ENCODE results near the gene CACUL1. TPM values are rescaled to one million over a fixed set of nuclear protein-coding genes. Genes with fewer than 3 reads are reported as not detected.

CACUL1 gene
- total RNA-seq, 1 experiment from 2014 or later: 67.5 TPM

DNA sequence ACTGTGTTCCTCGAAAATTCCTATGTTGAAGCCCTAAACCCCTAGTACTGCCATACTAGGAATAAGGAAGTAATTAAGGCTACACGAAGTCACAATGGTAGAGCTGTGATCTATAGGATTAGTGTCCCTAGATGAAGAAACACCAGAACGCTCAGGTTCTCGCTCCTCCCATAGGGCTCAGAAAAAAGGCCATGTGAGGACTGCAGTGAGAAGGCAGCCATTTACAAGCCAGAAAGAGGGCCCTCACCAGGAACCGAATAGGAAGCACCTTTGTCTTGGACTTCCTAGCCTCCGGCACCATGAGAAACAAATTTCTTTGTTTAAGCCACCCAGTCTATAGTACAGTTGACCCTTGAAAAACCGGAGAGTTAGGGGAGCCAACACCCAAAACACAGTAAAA, 46.2 kb downstream of the CACUL1 start:
- POLR2A ChIA-PET: no interaction called here
- no peak overlapping the region for H3K9ac ChIP-seq (ENCODE audit: low read length)
- CTCF ChIA-PET: interaction anchor here (1.0 kb wide), 1 partner anchor 13 kb away, joined by 4 read pairs; no protein-coding TSS in a partner anchor
- H3K79me2 ChIP-seq (ENCODE audit: insufficient read depth, low read length): peaks cover 27% of the 10 kb centered on the region
- no peaks in the 10 kb centered on the region for H3K9me3 ChIP-seq (ENCODE audit: control insufficient read depth in 1 of 2, insufficient read depth in 1 of 2, low read depth in 1 of 2, low read length in 2 of 2)
- no TSS peak for BruUV-seq (replicated peaks)
- peaks cover 0 to 3% of the 10 kb centered on the region in 2 experiments; a peak in 1 of 4 replicates for H3K36me3 ChIP-seq (ENCODE audit: control insufficient read depth in 1 of 2, insufficient read depth in 2 of 2, low read length in 2 of 2)
- H3K4me1 ChIP-seq (ENCODE audit: control insufficient read depth in 1 of 2, insufficient read depth in 2 of 2, low read length in 2 of 2): no peaks in the 10 kb centered on the region
- RAD21 ChIA-PET (ENCODE audit: low non-redundant PET in 1 of 2, low total read pairs in 2 of 2, uncharacterized antibody in 2 of 2, unreplicated experiment in 2 of 2): no interaction called here
- H3K4me2 ChIP-seq (ENCODE audit: low read length): no peak overlapping the region
- no peaks in the 10 kb centered on the region for H3K9me2 ChIP-seq (ENCODE audit: insufficient read depth)
- DNase-seq (ENCODE audit: low read depth, low spot score) (no peak), ATAC-seq (no peak)
- H3K27ac ChIP-seq (ENCODE audit: low read depth, low read length): no peak overlapping the region
- TF ChIP-seq YY1 (IDR thresholded peaks at IDR 0.05; ENCODE audit: extremely low read depth, insufficient replicate concordance, low read depth, low read length) (no peak), ZNF274 (IDR thresholded peaks at IDR 0.05; ENCODE audit: low read depth, low read length) (no peak), ZFX (IDR thresholded peaks at IDR 0.05) (no peak), ELF1 (IDR thresholded peaks at IDR 0.05; ENCODE audit: borderline replicate concordance, low read depth) (no peak), JUND (IDR thresholded peaks at IDR 0.05) (no peak), SP1 (IDR thresholded peaks at IDR 0.05; ENCODE audit: low read depth) (no peak), ATF3 (IDR thresholded peaks at IDR 0.05) (no peak), FOSL1 (IDR thresholded peaks at IDR 0.05; ENCODE audit: low read depth) (no peak), EGR1 (IDR thresholded peaks at IDR 0.05; ENCODE audit: low read depth) (no peak), CBX3 (IDR thresholded peaks at IDR 0.05; ENCODE audit: low read depth) (no peak), EZH2 (IDR thresholded peaks at IDR 0.05) (no peak), EZH2phosphoT487 (IDR thresholded peaks at IDR 0.05; ENCODE audit: borderline replicate concordance) (no peak), POLR2AphosphoS5 (IDR thresholded peaks at IDR 0.05; ENCODE audit: low read depth, low read length) (no peak), REST (IDR thresholded peaks at IDR 0.05; ENCODE audit: low read depth) (no peak), TCF7L2 (IDR thresholded peaks at IDR 0.05; ENCODE audit: borderline replicate concordance, extremely low read depth, insufficient read depth, insufficient read length) (no peak), CTCF (IDR thresholded peaks at IDR 0.05 in 2 of 3, conservative IDR thresholded peaks at IDR 0.05 in 1 of 3; ENCODE audit: borderline replicate concordance in 1 of 3, insufficient read depth in 1 of 3, low read depth in 2 of 3, low read length in 2 of 3) (no peak), SRF (IDR thresholded peaks at IDR 0.05; ENCODE audit: low read depth) (no peak), POLR2A (IDR thresholded peaks at IDR 0.05; ENCODE audit: borderline replicate concordance, extremely low read depth, insufficient read depth, insufficient read length) (no peak)
- TF ChIP-seq, protein P1, sequence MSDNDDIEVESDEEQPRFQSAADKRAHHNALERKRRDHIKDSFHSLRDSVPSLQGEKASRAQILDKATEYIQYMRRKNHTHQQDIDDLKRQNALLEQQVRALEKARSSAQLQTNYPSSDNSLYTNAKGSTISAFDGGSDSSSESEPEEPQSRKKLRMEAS (IDR thresholded peaks at IDR 0.05): no peak
- H2AFZ ChIP-seq (ENCODE audit: low read depth, low read length, poor library complexity, severe bottlenecking): no peak overlapping the region
- H4K20me1 ChIP-seq (ENCODE audit: insufficient read depth): no peaks in the 10 kb centered on the region
- intact Hi-C loops (cut with micrococcal nuclease): no loop called here
- no peaks in the 10 kb centered on the region for H3K27me3 ChIP-seq (ENCODE audit: insufficient read depth, low read length)
- H3K4me3 ChIP-seq (replicated peaks in 1 of 2; ENCODE audit: low read depth in 1 of 2, low read length in 2 of 2): no peak overlapping the region

Measured in HCT116 (cell line).